Erythroblast (primary cell): ENCODE data around the gene NPTX1.

ENCODE experiments used
- GATA1 ChIP-seq: IDR thresholded peaks from 2 replicates; pipeline ENCODE4 v1.6.1; 2011; ENCODE audit warnings: low read depth, mild to moderate bottlenecking, control low read depth, low read length, moderate library complexity
- POLR2A ChIP-seq: IDR thresholded peaks from 2 replicates; pipeline ENCODE4 v1.6.1; 2011; ENCODE audit warnings: mild to moderate bottlenecking, low read length

- TF ChIP-seq POLR2A, result no peak
- TF ChIP-seq GATA1, result no peak
These were observed 51.3 kb downstream of the NPTX1 start for GRCh38 chr17:80424878-80425765.
